OCI-LY7 (cell line): Measurements from ENCODE around the gene MFRP. TPM values are rescaled to one million over a fixed set of nuclear protein-coding genes. Genes with fewer than 3 reads are reported as not detected.

ENCODE experiments used
- BruUV-seq: library from RNA; stranded (reverse); fragments of 400-500 nt; replicated peaks from 2 replicates; lab custom pipeline; 2021; lab: Mats Ljungman, UMichigan
- CTCF ChIA-PET: fragments of 300-600 bp; sonication (Branson Sonifier 250); formaldehyde crosslinking; loops from one replicate; lab custom pipeline; 2022; ENCODE audit warnings: antibody characterized with exemption; ENCODE audit not compliant: unreplicated experiment; lab: Charles Lee
- POLR2A ChIA-PET: fragments of 300-600 bp; sonication (Branson Sonifier 250); formaldehyde crosslinking; loops from one replicate; lab custom pipeline; 2022; ENCODE audit warnings: antibody characterized with exemption; lab: Charles Lee
- DNase-seq: peaks from one replicate; pipeline ENCODE4 v3.0.0-alpha.2; 2015; ENCODE audit warnings: low spot score
- H2AFZ ChIP-seq: fragments of 200-600 bp; sonication (generic), shearing (Covaris generic); 2 replicates; pipeline ENCODE4 v1.6.1; 2014; ENCODE audit warnings: mild to moderate bottlenecking, antibody characterized with exemption, low read length, moderate library complexity
- H3K27ac ChIP-seq: fragments of 200-600 bp; sonication (generic); 2 replicates; pipeline ENCODE4 v1.5.1; 2014; ENCODE audit warnings: mixed run types, low read depth, mild to moderate bottlenecking, moderate library complexity, low read length, inconsistent platforms; ENCODE audit not compliant: poor library complexity, severe bottlenecking
- H3K36me3 ChIP-seq: fragments of 200-600 bp; sonication (generic); 2 replicates; pipeline ENCODE4 v1.6.1; 2014; ENCODE audit warnings: mild to moderate bottlenecking, antibody characterized with exemption, low read length, moderate library complexity, mixed read lengths; ENCODE audit not compliant: insufficient read depth
- H3K4me1 ChIP-seq: fragments of 200-600 bp; sonication (generic); 2 replicates; pipeline ENCODE4 v1.5.1; 2014; ENCODE audit warnings: mild to moderate bottlenecking, low read length; ENCODE audit not compliant: insufficient read depth, poor library complexity, severe bottlenecking
- H3K4me2 ChIP-seq: fragments of 200-600 bp; sonication (generic); 2 replicates; pipeline ENCODE4 v1.6.1; 2014; ENCODE audit warnings: mild to moderate bottlenecking, low read length
- H3K4me3 ChIP-seq: fragments of 200-600 bp; sonication (generic); 2 replicates; pipeline ENCODE4 v1.5.1; 2014; ENCODE audit warnings: mild to moderate bottlenecking, low read depth, low read length; ENCODE audit not compliant: poor library complexity, severe bottlenecking
- H3K79me2 ChIP-seq: fragments of 200-600 bp; sonication (generic); 2 replicates; pipeline ENCODE4 v1.6.1; 2016; ENCODE audit warnings: low read depth, mild to moderate bottlenecking, low read length, moderate library complexity, mixed read lengths; ENCODE audit not compliant: insufficient read depth
- H3K9me2 ChIP-seq: fragments of 200-600 bp; sonication (generic); 2 replicates; pipeline ENCODE4 v1.6.1; 2016; ENCODE audit warnings: mild to moderate bottlenecking, low read length, mixed read lengths; ENCODE audit not compliant: insufficient read depth
- H3K9me3 ChIP-seq: fragments of 200-600 bp; sonication (generic); 2 replicates; pipeline ENCODE4 v1.6.1; 2014; ENCODE audit warnings: mild to moderate bottlenecking, mixed run types, low read length, mixed read lengths
- H4K20me1 ChIP-seq: fragments of 200-600 bp; sonication (generic); 2 replicates; pipeline ENCODE4 v1.6.1; 2014; ENCODE audit warnings: mild to moderate bottlenecking, antibody characterized with exemption, low read length, moderate library complexity, mixed read lengths; ENCODE audit not compliant: insufficient read depth
- EZH2phosphoT487 ChIP-seq: fragments of 200-600 bp; sonication (generic); IDR thresholded peaks from 2 replicates; pipeline ENCODE4 v1.6.1; 2018; ENCODE audit warnings: low read depth, borderline replicate concordance, mild to moderate bottlenecking, mixed run types, antibody characterized with exemption, low read length, moderate library complexity, mixed read lengths
- intact Hi-C: fragments of 100-400 bp; cut with micrococcal nuclease; formaldehyde crosslinking; loops from one replicate; pipeline ENCODE4 v1.10.0; 2022; ENCODE audit not compliant: unreplicated experiment
- total RNA-seq, 2 experiments: library from RNA; depleted of rRNA in 1 of 2; stranded (reverse); fragments of >200 nt in 1 of 2; shearing (Covaris generic) in 1 of 2; gene quantifications; 2 replicates each; pipeline ENCODE4 v1.2.3, GENCODE V29; 2014 to 2022
- TF ChIP-seq, protein P1 (sequence below): fragments of 200-600 bp; sonication (generic); conservative IDR thresholded peaks from 2 replicates; pipeline ENCODE4 v1.5.1; 2014; ENCODE audit warnings: mild to moderate bottlenecking, antibody characterized with exemption, low read length, moderate library complexity, mixed read lengths

Gene MFRP
- total RNA-seq, 2 experiments from 2014 or later: not detected

DNA sequence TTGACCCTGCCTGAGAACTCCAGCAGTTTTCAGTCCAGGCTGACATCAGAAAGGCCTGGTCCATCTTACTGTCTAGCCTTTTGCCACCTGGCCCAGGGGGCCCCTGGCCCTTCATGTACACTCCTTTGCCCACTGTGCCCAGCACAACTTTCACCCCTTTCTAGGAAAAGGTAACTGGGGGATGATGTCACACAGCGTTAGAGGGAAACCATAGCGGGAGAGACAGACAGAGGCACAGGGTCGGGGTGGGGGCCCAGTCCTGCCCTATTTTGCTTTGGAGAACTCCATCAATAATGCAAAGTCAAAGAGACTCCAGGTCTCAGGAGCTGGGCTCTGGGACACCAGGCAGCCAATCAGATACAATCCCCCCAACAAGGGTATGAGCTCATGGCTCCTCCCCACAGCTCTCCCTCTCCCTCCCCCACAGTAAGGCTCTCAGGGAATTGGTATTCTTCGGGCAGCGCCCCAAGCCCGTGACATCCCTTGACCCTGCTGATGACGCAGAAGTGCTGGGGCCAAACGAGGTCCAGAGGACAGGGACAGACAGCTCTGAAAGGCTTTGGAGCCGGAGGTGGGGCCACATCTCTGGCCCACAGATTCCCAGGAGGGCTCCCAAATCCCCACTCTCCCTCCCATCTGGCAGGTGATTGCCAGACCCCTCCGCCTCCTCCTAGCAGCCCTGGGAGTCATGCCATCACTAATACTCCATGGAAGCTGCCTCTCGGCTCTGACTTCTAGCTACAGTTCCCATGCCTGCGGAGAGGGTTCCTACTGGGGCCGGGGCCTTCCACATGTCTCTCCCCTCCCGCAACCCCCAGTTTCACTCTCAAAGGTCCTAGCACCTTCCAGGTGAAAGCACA, 29.1 kb upstream of the MFRP start:
- Histone ChIP-seq H2AFZ (no peak overlapping the region), H3K27ac (no peak overlapping the region), H4K20me1 (no peaks in the 10 kb centered on the region), H3K9me2 (no peaks in the 10 kb centered on the region), H3K4me2 (no peak overlapping the region), H3K4me1 (peaks cover 61% of the 10 kb centered on the region), H3K9me3 (no peaks in the 10 kb centered on the region), H3K4me3 (no peak overlapping the region), H3K79me2 (no peaks in the 10 kb centered on the region), H3K36me3 (no peaks in the 10 kb centered on the region)
- intact Hi-C loops: no loop called here
- CTCF ChIA-PET: interaction anchor here (0.9 to 3.0 kb wide), 4 partner anchors 8 to 37 kb away, joined by 3 to 8 read pairs (median 4); partner anchors contain the start of gene C1QTNF5
- no peak for DNase-seq
- BruUV-seq: no TSS peak
- TF ChIP-seq, protein P1, sequence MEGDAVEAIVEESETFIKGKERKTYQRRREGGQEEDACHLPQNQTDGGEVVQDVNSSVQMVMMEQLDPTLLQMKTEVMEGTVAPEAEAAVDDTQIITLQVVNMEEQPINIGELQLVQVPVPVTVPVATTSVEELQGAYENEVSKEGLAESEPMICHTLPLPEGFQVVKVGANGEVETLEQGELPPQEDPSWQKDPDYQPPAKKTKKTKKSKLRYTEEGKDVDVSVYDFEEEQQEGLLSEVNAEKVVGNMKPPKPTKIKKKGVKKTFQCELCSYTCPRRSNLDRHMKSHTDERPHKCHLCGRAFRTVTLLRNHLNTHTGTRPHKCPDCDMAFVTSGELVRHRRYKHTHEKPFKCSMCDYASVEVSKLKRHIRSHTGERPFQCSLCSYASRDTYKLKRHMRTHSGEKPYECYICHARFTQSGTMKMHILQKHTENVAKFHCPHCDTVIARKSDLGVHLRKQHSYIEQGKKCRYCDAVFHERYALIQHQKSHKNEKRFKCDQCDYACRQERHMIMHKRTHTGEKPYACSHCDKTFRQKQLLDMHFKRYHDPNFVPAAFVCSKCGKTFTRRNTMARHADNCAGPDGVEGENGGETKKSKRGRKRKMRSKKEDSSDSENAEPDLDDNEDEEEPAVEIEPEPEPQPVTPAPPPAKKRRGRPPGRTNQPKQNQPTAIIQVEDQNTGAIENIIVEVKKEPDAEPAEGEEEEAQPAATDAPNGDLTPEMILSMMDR: no peak
- no peak for TF ChIP-seq EZH2phosphoT487
- POLR2A ChIA-PET: interaction anchor here (1.3 to 4.4 kb wide), 3 partner anchors 8 to 37 kb away, joined by 4 to 26 read pairs (median 6); no protein-coding TSS in a partner anchor

DNA sequence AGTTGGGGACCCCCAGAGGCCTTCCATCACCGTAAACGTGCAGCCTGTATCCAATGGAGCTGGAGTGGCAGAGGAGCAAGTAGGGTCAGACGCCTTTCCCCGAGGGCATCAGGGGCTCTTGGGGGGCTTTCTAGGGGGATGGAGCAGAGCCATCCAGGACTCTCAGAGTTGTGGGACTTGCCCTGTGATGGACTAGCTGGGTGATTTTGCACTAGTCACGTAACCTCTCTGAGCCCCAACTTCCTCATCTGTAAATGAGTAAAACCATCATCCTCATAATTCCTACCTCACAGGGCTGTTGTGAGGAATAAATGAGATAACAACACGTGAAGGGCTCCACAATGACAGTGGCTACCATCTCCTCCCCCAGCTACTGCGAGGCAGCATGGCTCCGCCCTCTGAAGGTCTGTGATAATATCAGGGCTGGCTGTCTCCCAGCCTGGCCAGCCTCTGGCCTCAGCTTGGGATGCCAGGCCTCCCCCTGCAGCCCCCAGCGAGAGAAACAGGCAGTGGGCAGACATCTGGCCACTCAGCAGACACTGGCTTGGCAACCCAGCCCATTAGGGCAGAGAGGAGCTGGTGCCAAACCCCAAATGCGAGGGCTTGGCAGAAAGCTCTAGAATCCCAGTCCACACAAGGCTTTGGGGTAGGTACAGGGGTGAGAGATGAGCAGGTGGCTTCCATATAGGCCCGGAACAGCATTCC, 28.3 kb upstream of the MFRP start:
- Histone ChIP-seq H3K27ac (no peak overlapping the region), H3K4me3 (no peak overlapping the region), H3K9me3 (no peaks in the 10 kb centered on the region), H3K9me2 (no peaks in the 10 kb centered on the region), H2AFZ (no peak overlapping the region), H3K36me3 (no peaks in the 10 kb centered on the region), H3K4me1 (peaks cover 65% of the 10 kb centered on the region), H3K4me2 (no peak overlapping the region), H3K79me2 (no peaks in the 10 kb centered on the region), H4K20me1 (no peaks in the 10 kb centered on the region)
- TF ChIP-seq EZH2phosphoT487: no peak
- TF ChIP-seq, protein P1: no peak
- BruUV-seq: no TSS peak
- intact Hi-C loops: loop anchor here (1.0 to 5.0 kb wide), 3 partner anchors 18 to 52 kb away; no protein-coding TSS in a partner anchor
- POLR2A ChIA-PET: interaction anchor here (1.0 to 4.4 kb wide), 3 partner anchors 13 to 65 kb away, joined by 3 to 26 read pairs (median 4); no protein-coding TSS in a partner anchor
- no peak for DNase-seq
- CTCF ChIA-PET: interaction anchor here (0.9 to 3.0 kb wide), 7 partner anchors 9 to 50 kb away, joined by 3 to 14 read pairs (median 4); no protein-coding TSS in a partner anchor
